HG03457 (cell line): ENCODE results near the gene TMEM163.
"Not testable (repeated sequence)": the region's sequence is repeated elsewhere in the genome, so short reads cannot be mapped to it uniquely, and the experiment has no call there.

Source experiments
- ATAC-seq: cut with Tn5 transposase; IDR thresholded peaks from one replicate; pipeline ENCODE4 v1.9.1; 2021; ENCODE audit warnings: moderate number of reproducible peaks; ENCODE audit not compliant: unreplicated experiment

TMEM163 gene

DNA sequence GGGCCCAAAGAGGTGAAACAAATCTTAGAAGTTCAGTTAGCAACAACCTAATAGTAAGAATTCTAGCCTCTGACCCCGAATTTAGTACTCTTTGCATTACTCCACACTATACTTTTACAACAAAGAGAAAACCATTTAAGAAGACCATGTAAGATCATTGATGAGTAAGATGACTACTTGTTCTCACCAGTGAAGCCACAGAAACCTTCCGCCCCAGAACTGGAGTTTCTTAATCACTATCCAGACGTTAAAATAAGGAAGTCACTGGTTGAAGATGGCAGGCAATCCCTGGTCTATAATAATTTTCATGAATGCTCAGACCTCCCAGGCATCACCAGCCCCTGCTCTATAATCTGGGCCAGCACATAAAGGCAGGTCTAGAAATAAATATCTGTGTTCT is 95.0 kb downstream of the TMEM163 start:
- peak; percentile 87 for ATAC-seq

GRCh38 chr2:134623046-134623445 is 95.8 kb downstream of the TMEM163 start:
- ATAC-seq, result no peak

- no peak for ATAC-seq
These were observed 96.7 kb downstream of the TMEM163 start for GRCh38 chr2:134621939-134622705.

DNA sequence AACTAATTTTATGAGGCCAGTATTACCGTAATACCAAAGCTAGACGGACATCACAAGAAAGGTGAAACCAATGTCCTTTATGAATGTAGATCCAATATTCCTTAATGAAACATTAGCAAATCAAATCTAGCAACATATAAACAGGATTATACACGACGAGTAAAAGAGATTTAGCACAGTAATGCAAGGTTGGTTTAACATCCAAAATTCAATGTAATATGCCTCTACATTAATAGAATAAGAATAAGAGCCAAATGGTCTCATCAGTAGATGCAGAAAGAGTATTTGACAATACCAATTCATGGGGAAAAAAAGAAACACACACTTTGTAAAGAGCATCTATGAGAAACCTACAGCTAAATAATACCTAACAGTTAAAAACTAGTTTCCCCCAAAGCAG is 99.5 kb downstream of the TMEM163 start:
- no peak for ATAC-seq

GRCh38 chr2:134615480-134615879 is 103.3 kb downstream of the TMEM163 start:
- ATAC-seq, result not testable (repeated sequence)

DNA sequence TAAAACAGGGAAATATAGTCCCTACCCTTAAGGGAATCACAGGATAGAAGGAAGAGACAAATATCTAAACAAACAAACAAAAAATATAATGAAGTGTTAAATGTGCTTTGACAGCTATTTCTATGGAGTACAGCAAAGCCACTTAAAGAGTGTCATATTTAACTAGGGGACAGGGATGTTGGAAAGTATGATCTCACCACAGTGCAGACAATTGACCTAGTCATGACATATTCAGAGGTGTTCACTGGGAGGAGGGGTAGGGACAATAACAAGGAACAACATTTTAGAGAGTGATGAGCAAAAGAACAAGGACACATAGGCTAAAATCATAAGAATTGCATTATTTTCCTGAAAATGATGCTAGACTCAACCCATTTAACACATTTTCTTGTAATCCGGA is 107.5 kb downstream of the TMEM163 start:
- no peak for ATAC-seq

DNA sequence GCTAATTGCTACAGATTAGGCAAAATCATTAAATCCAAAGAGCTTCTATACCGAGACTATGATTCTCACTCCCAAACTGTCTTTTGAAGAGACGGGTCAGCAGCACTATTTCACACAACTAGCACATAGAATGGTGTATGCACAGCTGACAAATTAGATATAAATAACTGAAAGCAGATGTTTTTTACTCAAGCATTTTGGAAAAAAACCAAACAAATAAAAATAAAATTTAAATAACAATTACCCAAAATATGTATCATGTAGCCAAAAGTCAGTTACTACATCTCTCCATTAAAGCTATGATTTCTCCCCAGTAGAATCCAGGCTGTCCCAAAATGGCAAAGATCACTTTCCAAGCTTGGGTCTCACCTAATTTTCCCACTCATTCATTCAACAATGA is 107.9 kb downstream of the TMEM163 start:
- ATAC-seq, result no peak

GRCh38 chr2:134609924-134610513 is 108.8 kb downstream of the TMEM163 start:
- ATAC-seq, result no peak

GRCh38 chr2:134603966-134604365 is 114.8 kb downstream of the TMEM163 start:
- ATAC-seq, result no peak

DNA sequence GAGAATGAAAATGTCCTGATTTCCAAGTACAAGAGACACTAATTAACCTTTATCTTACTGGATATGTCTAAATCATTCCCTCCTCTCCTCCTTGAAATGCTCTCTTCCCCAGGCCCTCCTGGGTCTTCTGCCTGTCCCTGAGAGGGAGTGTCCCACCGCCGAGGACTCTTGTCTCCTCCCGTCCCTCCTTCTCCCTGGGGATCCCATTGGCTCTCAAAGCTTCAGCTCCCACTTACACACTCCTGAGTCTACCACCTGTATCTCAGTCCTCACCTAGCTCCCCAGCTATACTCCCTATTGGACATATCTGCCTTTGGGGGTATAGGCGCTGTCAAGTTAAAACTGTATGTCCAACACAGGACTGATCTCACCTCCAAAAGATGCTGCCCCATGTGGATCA is 116.1 kb downstream of the TMEM163 start:
- ATAC-seq, result no peak

- ATAC-seq, result no peak
These were observed 117.5 kb downstream of the TMEM163 start for GRCh38 chr2:134601264-134601663.

DNA sequence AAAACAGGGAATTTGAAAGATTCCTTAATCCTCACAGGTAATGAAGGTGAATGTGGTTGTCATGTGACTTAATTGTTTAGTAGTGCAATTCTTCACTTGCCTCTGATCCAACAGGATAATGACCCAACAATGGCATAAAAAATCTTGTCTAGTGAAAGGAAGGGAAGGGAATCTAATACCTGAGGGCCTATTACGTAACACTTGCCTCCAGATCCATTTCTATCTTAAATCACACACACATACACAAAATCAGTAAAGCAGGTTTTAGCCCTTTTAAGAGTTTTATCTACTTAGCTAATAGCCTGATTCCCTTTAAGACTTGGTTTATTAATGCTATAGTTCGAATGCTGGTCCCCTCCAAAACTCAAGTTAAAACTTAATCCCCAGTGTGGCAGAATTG is 118.6 kb downstream of the TMEM163 start:
- no peak for ATAC-seq

- ATAC-seq, result no peak
These were observed 119.6 kb downstream of the TMEM163 start for GRCh38 chr2:134599236-134599635.

- ATAC-seq, result no peak
These were observed 124.4 kb downstream of the TMEM163 start for GRCh38 chr2:134594399-134594798.

DNA sequence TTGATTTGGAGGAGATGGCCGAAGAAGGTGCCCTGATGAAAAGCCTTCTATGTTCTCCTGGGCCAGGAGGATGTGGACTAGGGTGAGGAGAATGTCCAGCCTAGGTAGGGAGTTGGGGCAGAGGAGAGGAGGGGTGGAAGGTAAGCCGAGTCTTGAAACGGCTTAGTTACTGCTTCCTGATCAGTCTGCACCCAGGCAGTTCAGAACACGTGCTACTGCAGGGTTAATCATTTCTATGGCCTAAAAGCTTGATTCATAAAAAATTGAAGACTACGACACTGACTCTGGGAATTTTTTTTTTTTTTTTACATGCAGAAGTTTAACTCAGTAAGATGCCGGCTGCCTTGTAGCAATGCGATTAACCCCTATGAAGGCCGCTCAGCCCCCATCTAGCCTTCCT is 125.3 kb downstream of the TMEM163 start:
- ATAC-seq, result no peak

DNA sequence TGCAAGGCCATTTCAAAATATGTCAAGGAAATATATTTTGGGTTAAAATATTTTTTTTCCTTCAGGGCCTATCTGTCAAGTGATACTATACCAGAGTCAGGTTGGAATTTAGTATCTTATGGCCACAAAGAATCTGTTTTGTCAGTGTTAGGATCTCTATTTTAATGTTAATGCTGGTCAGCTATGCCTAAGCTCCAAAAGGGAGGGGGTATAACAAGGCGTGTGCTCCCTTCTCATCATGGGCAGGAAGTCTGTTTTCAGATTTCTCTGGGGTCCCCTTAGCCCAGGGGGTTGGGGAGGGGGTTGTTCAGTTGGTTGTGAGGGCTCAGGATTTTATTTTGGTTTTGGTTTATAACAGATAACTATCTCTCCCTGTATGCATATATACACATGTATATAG is 126.4 kb downstream of the TMEM163 start:
- no peak for ATAC-seq

DNA sequence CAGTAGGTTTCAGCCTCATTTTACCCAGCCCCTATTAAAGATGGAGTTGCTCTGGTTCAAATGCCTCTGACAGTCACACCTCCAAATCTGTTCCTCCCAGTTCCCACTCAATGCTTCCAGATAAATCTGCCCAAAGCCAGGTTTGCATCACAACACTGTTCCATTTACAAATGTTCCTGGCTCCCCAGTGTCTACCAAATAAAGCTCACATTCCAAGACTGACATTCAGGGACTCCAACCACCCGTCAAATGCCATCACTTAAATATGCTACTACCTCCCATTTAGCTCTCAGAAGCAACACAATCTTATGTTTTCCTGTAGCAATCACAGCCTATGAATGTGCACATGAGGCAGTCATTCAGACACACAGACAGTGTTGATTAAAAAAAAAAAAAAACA is 127.3 kb downstream of the TMEM163 start:
- no peak for ATAC-seq

GRCh38 chr2:134590679-134591078 is 128.1 kb downstream of the TMEM163 start:
- ATAC-seq, result no peak

DNA sequence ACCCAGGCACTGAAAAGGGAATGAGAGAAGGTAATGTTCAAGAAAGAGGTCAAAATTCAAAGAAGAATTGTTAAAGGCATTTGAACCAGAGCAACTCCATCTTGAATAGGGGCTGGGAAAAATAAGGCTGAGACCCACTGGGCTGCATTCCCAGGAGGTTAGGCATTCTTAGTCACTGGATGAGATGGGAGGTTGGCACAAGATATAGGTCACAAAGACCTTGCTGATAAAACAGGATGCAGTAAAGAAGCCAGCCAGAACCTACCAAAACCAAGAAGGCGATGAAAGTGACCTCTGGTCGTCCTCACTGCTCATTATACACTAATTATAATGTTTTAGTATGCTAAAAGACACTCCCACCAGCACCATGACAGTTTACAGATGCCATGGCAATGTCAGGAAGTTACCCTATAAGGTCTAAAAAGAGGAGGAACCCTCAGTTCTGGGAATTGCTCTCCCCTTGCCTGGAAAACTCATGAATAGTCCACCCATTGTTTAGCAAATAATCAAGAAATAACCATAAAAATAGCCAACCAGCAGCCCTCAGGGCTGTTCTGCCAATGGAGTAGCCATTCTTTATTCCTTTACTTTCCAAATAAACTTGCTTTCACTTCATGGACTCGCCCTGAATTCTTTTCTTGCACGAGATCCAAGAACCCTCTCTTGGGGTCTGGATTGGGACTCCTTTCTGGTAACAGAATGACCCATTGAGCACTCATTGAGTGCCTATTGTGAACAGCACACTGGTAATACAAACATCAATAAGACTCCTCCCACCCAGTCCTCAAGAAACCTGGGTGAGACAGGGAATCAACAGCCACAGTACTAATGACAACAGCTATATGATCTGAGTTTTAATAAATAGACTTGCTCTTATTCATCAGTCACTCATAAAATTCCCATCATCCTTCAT is 129.4 kb downstream of the TMEM163 start:
- not testable (repeated sequence) for ATAC-seq

- no peak for ATAC-seq
These were observed 130.2 kb downstream of the TMEM163 start for GRCh38 chr2:134588556-134588955.

DNA sequence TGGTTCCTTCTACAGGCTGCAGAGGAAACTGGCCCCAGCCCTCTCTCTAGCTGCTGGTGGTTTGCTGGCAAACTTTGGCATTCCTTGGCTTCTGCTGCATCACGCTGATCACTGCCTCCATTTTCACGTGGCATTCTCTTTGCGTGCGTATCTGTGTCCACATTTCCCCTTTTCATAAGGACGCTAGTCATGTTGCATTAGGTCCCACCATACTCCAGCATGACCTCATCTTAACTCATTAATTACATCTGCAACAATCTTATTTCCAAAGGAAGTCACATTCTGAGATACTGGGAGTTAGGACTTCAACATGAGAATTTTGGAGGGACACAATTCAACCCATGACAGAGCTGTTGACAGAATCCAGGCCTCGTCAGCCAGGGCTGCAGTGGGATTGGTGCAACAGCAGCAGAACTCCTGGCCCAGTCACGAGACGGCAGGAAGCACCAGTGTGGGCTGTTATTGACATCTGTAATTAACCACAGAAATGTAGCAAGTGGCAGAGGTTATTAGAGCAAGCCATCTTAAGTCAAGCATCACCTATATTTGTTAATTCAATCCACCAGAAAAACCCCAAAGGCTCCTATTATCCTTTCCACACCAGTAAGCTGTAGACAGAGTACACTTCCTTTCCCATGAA is 132.4 kb downstream of the TMEM163 start:
- no peak for ATAC-seq
